NCI-H748 (cell line): ENCODE measurements around the gene LATS2.

Source experiments
- DNase-seq: peaks from one replicate; lab custom pipeline; 2025; ENCODE audit not compliant: unreplicated experiment; lab: John Stamatoyannopoulos, UW

Gene LATS2

GRCh38 chr13:21048901-21049698 is 12.3 kb downstream of the LATS2 start:
- DNase-seq: no peak

GRCh38 chr13:21047591-21048282 is 13.6 kb downstream of the LATS2 start:
- DNase-seq: no peak

GRCh38 chr13:21047087-21047486 is 14.3 kb downstream of the LATS2 start:
- no peak for DNase-seq

GRCh38 chr13:21046203-21046602 is 15.2 kb downstream of the LATS2 start:
- no peak for DNase-seq

GRCh38 chr13:21045100-21045499 is 16.3 kb downstream of the LATS2 start:
- no peak for DNase-seq

GRCh38 chr13:21043898-21044297 is 17.5 kb downstream of the LATS2 start:
- DNase-seq: no peak

GRCh38 chr13:21040120-21040826 is 21.1 kb downstream of the LATS2 start:
- no peak for DNase-seq

GRCh38 chr13:21039097-21039800 is 22.1 kb downstream of the LATS2 start:
- no peak for DNase-seq

- no peak for DNase-seq
Observed at GRCh38 chr13:21037656-21038055, 23.7 kb downstream of the LATS2 start.

GRCh38 chr13:21035498-21035897 is 25.9 kb downstream of the LATS2 start:
- no peak for DNase-seq

- DNase-seq: no peak
Observed at GRCh38 chr13:21034603-21035191, 26.7 kb downstream of the LATS2 start.

- no peak for DNase-seq
Observed at GRCh38 chr13:21033856-21034602, 27.4 kb downstream of the LATS2 start.

GRCh38 chr13:21033212-21033840 is 28.1 kb downstream of the LATS2 start:
- no peak for DNase-seq

GRCh38 chr13:21032656-21033055 is 28.7 kb downstream of the LATS2 start:
- no peak for DNase-seq

GRCh38 chr13:21031594-21032275 is 29.7 kb downstream of the LATS2 start:
- DNase-seq: no peak

GRCh38 chr13:21025539-21025938 is 35.8 kb downstream of the LATS2 start:
- DNase-seq: no peak

- DNase-seq: no peak
Observed at GRCh38 chr13:21022056-21022979, 39.1 kb downstream of the LATS2 start.

- no peak for DNase-seq
Observed at GRCh38 chr13:21020581-21020980, 40.8 kb downstream of the LATS2 start.
